Ovary (tissue), 3 donors: ENCODE data around the gene ZNF341.

Experiments used
- CTCF ChIP-seq, 3 donors: fragments of 450-650 bp in 2 of 3; fragments of 200-600 bp in 1 of 3; IDR thresholded peaks; one replicate each; pipeline versions ENCODE4 v1.5.1 to v1.8.0; 2016 to 2022; ENCODE audit warnings: antibody characterized with exemption in 3 of 3, mild to moderate bottlenecking in 1 of 3
- POLR2A ChIP-seq: fragments of 450-650 bp; IDR thresholded peaks from one replicate; pipeline ENCODE4 v1.6.1; 2017; ENCODE audit warnings: antibody characterized with exemption, mild to moderate bottlenecking, moderate library complexity
- donor health status: DM: no; HTN: no; CAD: no.

DNA sequence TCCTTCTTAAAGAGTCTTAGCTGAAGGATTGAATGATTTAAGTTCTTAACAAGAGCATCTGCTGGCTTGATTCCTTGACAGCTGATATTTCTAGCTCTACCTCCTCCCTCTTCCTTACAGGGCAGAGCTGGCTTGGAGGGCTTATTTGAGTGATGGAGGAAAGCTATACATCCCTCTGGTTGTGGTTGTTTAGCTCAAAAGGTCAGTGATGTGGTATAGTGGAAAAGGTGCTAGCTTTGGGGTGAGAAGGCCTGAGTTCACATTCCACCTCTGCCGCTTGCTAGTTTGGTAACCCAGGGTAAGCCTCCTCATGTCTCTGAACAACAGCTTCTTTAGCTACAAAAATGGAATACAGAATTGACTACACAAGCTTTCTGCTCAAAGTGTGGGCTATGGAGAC is 87.7 kb downstream of the ZNF341 start:
- TF ChIP-seq POLR2A (no peak), CTCF (IDR thresholded peaks at IDR 0.05) (no peak)
